Liver (tissue), 9 donors: ENCODE measurements around the gene LRCH4. TPM values are rescaled to one million over a fixed set of nuclear protein-coding genes. Genes with fewer than 3 reads are reported as not detected.

Source experiments
- DNase-seq: peaks from one replicate; pipeline ENCODE4 v3.0.0-alpha.2; 2017; ENCODE audit warnings: low spot score
- H3K27ac ChIP-seq, 2 donors: one replicate each; pipeline ENCODE4 v1.7.0; 2013; ENCODE audit warnings: inconsistent platforms in 2 of 2, low read length in 2 of 2, control low read depth in 1 of 2, low read depth in 1 of 2, mild to moderate bottlenecking in 1 of 2
- H3K27me3 ChIP-seq, 4 donors: one replicate each; pipeline versions ENCODE4 v1.6.1 to v1.7.0; 2013; ENCODE audit warnings: low read length in 3 of 4, inconsistent platforms in 1 of 4, mild to moderate bottlenecking in 1 of 4, moderate library complexity in 1 of 4; ENCODE audit not compliant: control insufficient read depth in 4 of 4, insufficient read depth in 4 of 4
- H3K36me3 ChIP-seq, 4 donors: one replicate each; pipeline versions ENCODE4 v1.6.1 to v1.7.0; 2013; ENCODE audit warnings: low read length in 3 of 4, mild to moderate bottlenecking in 3 of 4, low read depth in 1 of 4, moderate library complexity in 1 of 4; ENCODE audit not compliant: control insufficient read depth in 4 of 4, insufficient read depth in 3 of 4
- H3K4me1 ChIP-seq, 4 donors: one replicate each; pipeline versions ENCODE4 v1.6.1 to v1.7.0; 2013; ENCODE audit warnings: low read length in 3 of 4, mild to moderate bottlenecking in 3 of 4, moderate library complexity in 1 of 4; ENCODE audit not compliant: control insufficient read depth in 4 of 4, insufficient read depth in 4 of 4
- H3K4me3 ChIP-seq, 3 donors: one replicate each; pipeline versions ENCODE4 v1.6.1 to v1.7.0; 2013; ENCODE audit warnings: low read length in 3 of 3, control low read depth in 1 of 3, low read depth in 1 of 3, mild to moderate bottlenecking in 1 of 3
- H3K9ac ChIP-seq, 2 donors: one replicate each; pipeline ENCODE4 v1.7.0; 2013; ENCODE audit warnings: low read length in 2 of 2, mild to moderate bottlenecking in 2 of 2, moderate library complexity in 2 of 2, control low read depth in 1 of 2, low read depth in 1 of 2
- H3K9me3 ChIP-seq, 4 donors: one replicate each; pipeline versions ENCODE4 v1.6.1 to v1.7.0; 2013; ENCODE audit warnings: low read length in 3 of 4; ENCODE audit not compliant: control insufficient read depth in 4 of 4
- FOXA1 ChIP-seq: IDR thresholded peaks from 2 replicates; pipeline ENCODE4 v1.6.1; 2016; ENCODE audit warnings: antibody characterized with exemption
- FOXA2 ChIP-seq: IDR thresholded peaks from 2 replicates; pipeline ENCODE4 v1.6.1; 2016; ENCODE audit warnings: antibody characterized with exemption
- GABPA ChIP-seq, 2 donors: IDR thresholded peaks in 1 of 2; conservative IDR thresholded peaks in 1 of 2; 2 replicates each; pipeline ENCODE4 v1.6.1; 2016; ENCODE audit warnings: antibody characterized with exemption in 2 of 2, mild to moderate bottlenecking in 1 of 2, moderate library complexity in 1 of 2
- HNF4A ChIP-seq, 2 donors: conservative IDR thresholded peaks; 2 replicates each; pipeline ENCODE4 v1.6.1; 2016; ENCODE audit warnings: antibody characterized with exemption in 2 of 2, mild to moderate bottlenecking in 2 of 2
- HNF4G ChIP-seq: IDR thresholded peaks from 2 replicates; pipeline ENCODE4 v1.6.1; 2016; ENCODE audit warnings: antibody characterized with exemption
- JUND ChIP-seq, 2 donors: IDR thresholded peaks; 2 replicates each; pipeline ENCODE4 v1.6.1; 2016; ENCODE audit warnings: antibody characterized with exemption in 2 of 2
- RAD21 ChIP-seq, 2 donors: IDR thresholded peaks; 2 replicates each; pipeline ENCODE4 v1.6.1; 2016; ENCODE audit warnings: antibody characterized with exemption in 2 of 2, mild to moderate bottlenecking in 2 of 2
- RXRA ChIP-seq, 2 donors: IDR thresholded peaks; 2 replicates each; pipeline ENCODE4 v1.6.1; 2017 to 2018; ENCODE audit warnings: antibody characterized with exemption in 2 of 2, mild to moderate bottlenecking in 1 of 2
- SP1 ChIP-seq: IDR thresholded peaks from 2 replicates; pipeline ENCODE4 v1.6.1; 2018; ENCODE audit warnings: antibody characterized with exemption, mild to moderate bottlenecking
- TAF1 ChIP-seq: conservative IDR thresholded peaks from 2 replicates; pipeline ENCODE4 v1.6.1; 2016; ENCODE audit warnings: antibody characterized with exemption, mild to moderate bottlenecking
- YY1 ChIP-seq: IDR thresholded peaks from 2 replicates; pipeline ENCODE4 v1.6.1; 2016; ENCODE audit warnings: antibody characterized with exemption, mild to moderate bottlenecking
- WGBS: extraction: QIAGEN DNeasy Blood & Tissue Kit; methylation state at CpG from one replicate; pipeline ENCODE4 v1.1.7; 2013; 5-methylcytosine and 5-hydroxymethylcytosine counted together
- polyA plus RNA-seq, 2 donors: library from polyadenylated mRNA; stranded (reverse) in 1 of 2; unstranded in 1 of 2; fragments of 200-250 nt in 1 of 2; fragments of >200 nt in 1 of 2; fragmentation: Nextera tagmentation in 1 of 2; extraction: Ambion mirVana in 1 of 2; gene quantifications; one replicate each; pipeline versions ENCODE4 v1.2.1 to v1.2.3, GENCODE V29; 2013 to 2015
- total RNA-seq, 2 donors: library from RNA; depleted of rRNA; stranded (reverse); fragments of >200 nt; gene quantifications; one replicate each; pipeline ENCODE4 v1.2.3, GENCODE V29; 2014
- TF ChIP-seq, protein P1 (sequence below): IDR thresholded peaks from 2 replicates; pipeline ENCODE4 v1.6.1; 2016; ENCODE audit warnings: antibody characterized with exemption
- TF ChIP-seq, protein P2 (sequence below): fragments of 150-350 bp; IDR thresholded peaks from 2 replicates; pipeline ENCODE4 v1.5.1; 2017; ENCODE audit warnings: improper control_type of control experiment, low read depth, low read length; ENCODE audit not compliant: missing input control
- TF ChIP-seq, protein P3 (sequence below): IDR thresholded peaks from 2 replicates; pipeline ENCODE4 v1.6.1; 2016; ENCODE audit warnings: antibody characterized with exemption, mild to moderate bottlenecking
- donor health status: healthy.
- donor health status: healthy.
- donor health status: healthy.
- donor health status: healthy.
- donor health status: healthy.

Gene LRCH4
- total and polyA plus RNA-seq, 4 donors = 8.2 to 25.8 (median 13.0) TPM

DNA sequence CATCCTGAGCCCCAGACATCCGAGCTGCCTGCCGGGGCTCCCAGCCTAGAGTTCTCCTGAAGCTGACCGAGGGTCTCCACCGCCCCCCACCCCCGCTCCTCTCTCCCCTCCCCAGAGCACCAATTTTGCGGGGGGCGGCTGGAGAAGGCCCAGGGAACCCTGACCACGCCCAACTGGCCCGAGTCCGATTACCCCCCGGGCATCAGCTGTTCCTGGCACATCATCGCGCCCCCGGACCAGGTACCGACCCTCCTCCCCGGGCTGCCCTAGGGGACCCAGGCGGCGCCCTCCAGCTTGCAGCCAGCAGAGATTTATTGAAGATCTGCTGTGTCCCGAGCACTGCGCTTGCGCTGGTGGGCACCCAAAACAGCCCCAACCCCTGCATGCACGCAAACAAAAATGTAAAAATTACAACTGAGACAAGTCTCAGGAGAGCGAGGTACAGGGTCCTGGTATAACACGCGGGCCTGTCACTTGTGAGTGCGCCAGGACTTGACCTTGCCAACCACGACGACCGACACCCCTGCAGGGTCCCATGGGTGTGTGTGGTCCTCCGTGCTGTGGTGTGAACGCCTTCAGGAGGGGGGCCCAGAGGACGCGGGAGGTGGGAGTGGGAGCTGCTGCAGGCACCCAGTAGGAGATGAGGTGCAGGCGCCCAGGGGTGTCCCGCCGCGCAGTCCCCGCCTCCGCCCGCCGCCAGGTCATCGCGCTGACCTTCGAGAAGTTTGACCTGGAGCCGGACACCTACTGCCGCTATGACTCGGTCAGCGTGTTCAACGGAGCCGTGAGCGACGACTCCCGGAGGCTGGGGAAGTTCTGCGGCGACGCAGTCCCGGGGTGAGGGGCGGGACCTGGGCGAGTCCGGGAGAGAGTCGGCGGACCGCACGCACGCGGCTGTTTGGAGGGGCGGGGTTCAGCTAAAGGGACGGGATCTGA, 19.3 kb upstream of the LRCH4 start:
- Histone ChIP-seq H3K4me3 (peak overlapping the region in 2 of 3 donors; percentile 64 to 74), H3K27me3 (no peaks in the 10 kb centered on the region), H3K36me3 (no peaks in the 10 kb centered on the region), H3K9ac (no peak overlapping the region), H3K4me1 (peaks cover 8 to 37% (median 21%) of the 10 kb centered on the region in 4 donors), H3K9me3 (no peaks in the 10 kb centered on the region), H3K27ac (peak overlapping the region; percentile 60 to 67)
- TF ChIP-seq HNF4A (conservative IDR thresholded peaks at IDR 0.05) = peak in 1 of 2 donors; percentile 11
- TF ChIP-seq, protein P1, sequence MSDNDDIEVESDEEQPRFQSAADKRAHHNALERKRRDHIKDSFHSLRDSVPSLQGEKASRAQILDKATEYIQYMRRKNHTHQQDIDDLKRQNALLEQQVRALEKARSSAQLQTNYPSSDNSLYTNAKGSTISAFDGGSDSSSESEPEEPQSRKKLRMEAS = peak; percentile 22
- no peak for TF ChIP-seq JUND (IDR thresholded peaks at IDR 0.05)
- TF ChIP-seq SP1 = peak; percentile 17
- DNase-seq = no peak
- 10% methylated on average over 68 of the region's 68 CpGs for WGBS

DNA sequence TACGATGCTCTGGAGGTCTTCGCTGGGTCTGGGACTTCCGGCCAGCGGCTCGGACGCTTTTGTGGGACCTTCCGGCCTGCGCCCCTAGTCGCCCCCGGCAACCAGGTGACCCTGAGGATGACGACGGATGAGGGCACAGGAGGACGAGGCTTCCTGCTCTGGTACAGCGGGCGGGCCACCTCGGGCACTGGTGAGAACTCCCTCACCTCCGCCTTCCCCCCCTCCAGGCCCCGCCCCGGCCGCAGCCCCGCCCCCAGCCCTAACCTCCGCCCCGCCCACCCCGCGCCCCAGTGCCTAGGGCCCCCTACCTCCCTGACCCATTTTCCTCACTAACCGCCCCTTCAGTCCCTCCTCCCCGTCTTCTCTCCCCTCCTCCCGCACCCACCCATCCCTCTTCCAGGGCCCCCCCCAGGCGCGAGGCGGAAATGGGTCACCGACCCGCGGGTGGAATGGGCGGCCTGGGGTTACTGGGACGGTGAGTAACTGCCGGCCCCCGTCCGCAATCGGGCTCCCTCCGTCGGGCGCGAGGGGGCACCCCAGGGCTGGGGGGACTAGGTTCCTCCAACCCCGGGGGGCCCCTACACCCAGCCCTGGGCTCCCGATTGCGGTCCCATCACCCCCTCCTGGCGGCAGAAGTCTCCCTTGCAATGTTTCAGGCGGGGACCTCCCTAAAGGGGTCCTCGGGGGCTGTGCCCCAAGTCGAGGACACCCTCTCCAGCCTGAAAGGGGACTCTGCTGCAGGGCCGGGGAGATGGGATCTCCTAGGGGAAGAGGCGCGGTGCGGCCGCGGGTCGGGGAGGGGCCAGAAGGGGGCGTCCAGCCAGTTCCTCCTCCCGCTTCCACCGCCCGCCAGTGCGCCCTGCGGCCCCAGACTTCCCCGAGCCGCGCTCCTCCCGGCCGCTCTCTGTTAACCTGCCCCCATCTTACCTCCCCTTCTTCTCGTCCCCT, 18.4 kb upstream of the LRCH4 start:
- H3K36me3 ChIP-seq = no peaks in the 10 kb centered on the region
- peak overlapping the region; percentile 43 for H3K9ac ChIP-seq
- TF ChIP-seq FOXA2 (no peak), RXRA (IDR thresholded peaks at IDR 0.05) (peak in 1 of 2 donors; percentile 24), GABPA (IDR thresholded peaks at IDR 0.05 in 1 of 2, conservative IDR thresholded peaks at IDR 0.05 in 1 of 2) (no peak), RAD21 (IDR thresholded peaks at IDR 0.05) (peak; percentile 25 to 36), YY1 (no peak)
- TF ChIP-seq, protein P2, sequence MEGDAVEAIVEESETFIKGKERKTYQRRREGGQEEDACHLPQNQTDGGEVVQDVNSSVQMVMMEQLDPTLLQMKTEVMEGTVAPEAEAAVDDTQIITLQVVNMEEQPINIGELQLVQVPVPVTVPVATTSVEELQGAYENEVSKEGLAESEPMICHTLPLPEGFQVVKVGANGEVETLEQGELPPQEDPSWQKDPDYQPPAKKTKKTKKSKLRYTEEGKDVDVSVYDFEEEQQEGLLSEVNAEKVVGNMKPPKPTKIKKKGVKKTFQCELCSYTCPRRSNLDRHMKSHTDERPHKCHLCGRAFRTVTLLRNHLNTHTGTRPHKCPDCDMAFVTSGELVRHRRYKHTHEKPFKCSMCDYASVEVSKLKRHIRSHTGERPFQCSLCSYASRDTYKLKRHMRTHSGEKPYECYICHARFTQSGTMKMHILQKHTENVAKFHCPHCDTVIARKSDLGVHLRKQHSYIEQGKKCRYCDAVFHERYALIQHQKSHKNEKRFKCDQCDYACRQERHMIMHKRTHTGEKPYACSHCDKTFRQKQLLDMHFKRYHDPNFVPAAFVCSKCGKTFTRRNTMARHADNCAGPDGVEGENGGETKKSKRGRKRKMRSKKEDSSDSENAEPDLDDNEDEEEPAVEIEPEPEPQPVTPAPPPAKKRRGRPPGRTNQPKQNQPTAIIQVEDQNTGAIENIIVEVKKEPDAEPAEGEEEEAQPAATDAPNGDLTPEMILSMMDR = peak; percentile 3
- H3K9me3 ChIP-seq = no peaks in the 10 kb centered on the region
- H3K4me1 ChIP-seq = peaks cover 8 to 37% (median 21%) of the 10 kb centered on the region in 4 donors
- peak; percentile 74 for DNase-seq
- no peaks in the 10 kb centered on the region for H3K27me3 ChIP-seq
- H3K4me3 ChIP-seq = peak overlapping the region; percentile 0 to 74 (median 64)
- peak overlapping the region; percentile 67 to 72 for H3K27ac ChIP-seq
- 6% methylated on average over 70 of the region's 70 CpGs for WGBS

DNA sequence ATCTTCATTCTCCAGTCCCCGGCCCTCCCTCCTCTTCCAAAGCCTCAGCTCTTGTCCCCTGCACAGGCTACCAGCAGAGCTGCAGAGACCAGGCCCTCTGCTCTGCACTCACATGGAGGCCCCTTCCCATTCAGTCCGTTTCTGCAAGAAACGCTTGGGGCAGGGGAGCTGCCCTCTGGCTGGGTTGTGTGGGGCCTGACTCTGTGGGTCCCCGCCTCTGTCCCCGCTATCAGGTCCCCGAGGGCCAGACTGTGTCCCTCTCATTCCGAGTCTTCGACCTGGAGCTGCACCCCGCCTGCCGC, 17.7 kb upstream of the LRCH4 start:
- WGBS = 57% methylated on average over 10 of the region's 10 CpGs
- Histone ChIP-seq H3K4me1 (peaks cover 8 to 37% (median 21%) of the 10 kb centered on the region in 4 donors), H3K4me3 (peak overlapping the region in 1 of 3 donors; percentile 74), H3K27ac (peak overlapping the region; percentile 31 to 47), H3K27me3 (no peaks in the 10 kb centered on the region), H3K36me3 (no peaks in the 10 kb centered on the region), H3K9ac (no peak overlapping the region), H3K9me3 (no peaks in the 10 kb centered on the region)
- no peak for DNase-seq
- TF ChIP-seq HNF4G = no peak
- TF ChIP-seq RXRA (IDR thresholded peaks at IDR 0.05) = no peak
- TF ChIP-seq, protein P1 = no peak
- TF ChIP-seq, protein P3, sequence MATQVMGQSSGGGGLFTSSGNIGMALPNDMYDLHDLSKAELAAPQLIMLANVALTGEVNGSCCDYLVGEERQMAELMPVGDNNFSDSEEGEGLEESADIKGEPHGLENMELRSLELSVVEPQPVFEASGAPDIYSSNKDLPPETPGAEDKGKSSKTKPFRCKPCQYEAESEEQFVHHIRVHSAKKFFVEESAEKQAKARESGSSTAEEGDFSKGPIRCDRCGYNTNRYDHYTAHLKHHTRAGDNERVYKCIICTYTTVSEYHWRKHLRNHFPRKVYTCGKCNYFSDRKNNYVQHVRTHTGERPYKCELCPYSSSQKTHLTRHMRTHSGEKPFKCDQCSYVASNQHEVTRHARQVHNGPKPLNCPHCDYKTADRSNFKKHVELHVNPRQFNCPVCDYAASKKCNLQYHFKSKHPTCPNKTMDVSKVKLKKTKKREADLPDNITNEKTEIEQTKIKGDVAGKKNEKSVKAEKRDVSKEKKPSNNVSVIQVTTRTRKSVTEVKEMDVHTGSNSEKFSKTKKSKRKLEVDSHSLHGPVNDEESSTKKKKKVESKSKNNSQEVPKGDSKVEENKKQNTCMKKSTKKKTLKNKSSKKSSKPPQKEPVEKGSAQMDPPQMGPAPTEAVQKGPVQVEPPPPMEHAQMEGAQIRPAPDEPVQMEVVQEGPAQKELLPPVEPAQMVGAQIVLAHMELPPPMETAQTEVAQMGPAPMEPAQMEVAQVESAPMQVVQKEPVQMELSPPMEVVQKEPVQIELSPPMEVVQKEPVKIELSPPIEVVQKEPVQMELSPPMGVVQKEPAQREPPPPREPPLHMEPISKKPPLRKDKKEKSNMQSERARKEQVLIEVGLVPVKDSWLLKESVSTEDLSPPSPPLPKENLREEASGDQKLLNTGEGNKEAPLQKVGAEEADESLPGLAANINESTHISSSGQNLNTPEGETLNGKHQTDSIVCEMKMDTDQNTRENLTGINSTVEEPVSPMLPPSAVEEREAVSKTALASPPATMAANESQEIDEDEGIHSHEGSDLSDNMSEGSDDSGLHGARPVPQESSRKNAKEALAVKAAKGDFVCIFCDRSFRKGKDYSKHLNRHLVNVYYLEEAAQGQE = no peak
- no peak for TF ChIP-seq FOXA2
- TF ChIP-seq SP1 = no peak
- TF ChIP-seq GABPA (IDR thresholded peaks at IDR 0.05 in 1 of 2, conservative IDR thresholded peaks at IDR 0.05 in 1 of 2) = no peak
- no peak for TF ChIP-seq TAF1
- TF ChIP-seq, protein P2 = no peak
- no peak for TF ChIP-seq FOXA1
